Smooth muscle cell of the brain vasculature (primary cell): ENCODE data around the gene POTEB2.
"Not testable (repeated sequence)": the region's sequence is repeated elsewhere in the genome, so short reads cannot be mapped to it uniquely, and the experiment has no call there.

Source experiments
- DNase-seq: peaks from one replicate; pipeline ENCODE4 v3.0.0-alpha.2; 2012; ENCODE audit warnings: low read depth, low spot score

Gene POTEB2

DNA sequence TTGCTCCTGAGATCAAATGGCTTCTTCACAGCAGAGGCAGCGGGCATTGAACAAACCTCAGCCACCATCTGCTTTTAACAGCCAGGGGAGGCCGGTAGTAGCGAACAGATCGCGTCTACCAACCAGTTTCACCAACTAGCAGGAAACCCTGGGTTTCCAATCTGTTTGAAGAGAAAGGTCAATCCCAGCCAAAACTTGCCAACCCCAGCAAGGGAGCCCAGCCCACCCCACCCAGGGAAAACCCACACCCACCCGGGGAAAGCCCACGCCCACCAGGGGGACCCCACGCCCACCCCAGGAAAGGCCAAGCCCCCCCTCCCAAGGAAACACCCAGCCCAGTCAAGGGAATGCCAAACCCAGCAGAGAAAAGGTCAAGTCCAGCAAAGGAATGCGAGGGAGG, at the start of gene POTEB2:
Gene POTEB2 (minus strand): TSS at position 101 of the 400 bp plus-strand sequence. CDS start 33 bp downstream, at position 68.
- DNase-seq, result not testable (repeated sequence)

- not testable (repeated sequence) for DNase-seq
These were observed 13.8 kb upstream of the POTEB2 start for GRCh38 chr15:20879916-20880315.

DNA sequence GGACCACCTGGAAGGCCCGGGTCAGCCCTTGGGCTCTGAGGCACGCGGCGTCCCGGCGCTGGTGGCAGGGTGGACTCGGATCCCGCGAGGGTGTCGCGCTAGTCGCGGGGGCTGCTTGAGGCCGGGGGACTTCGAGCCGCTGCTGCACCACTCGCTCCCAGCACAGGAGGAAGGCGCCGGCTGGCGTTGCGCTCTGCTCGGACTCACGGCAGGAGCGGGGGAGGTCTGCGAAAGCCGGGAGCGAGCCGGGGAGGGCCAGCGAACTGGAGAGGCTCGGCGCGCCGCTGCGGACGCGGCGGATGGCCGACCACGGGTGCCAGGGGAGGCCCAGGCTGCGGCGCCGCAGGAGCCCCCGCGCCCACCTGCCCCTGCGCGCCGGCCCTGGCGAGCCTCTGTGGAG, 12.3 kb upstream of the POTEB2 start:
- DNase-seq, result not testable (repeated sequence)

- DNase-seq, result not testable (repeated sequence)
These were observed 11.7 kb upstream of the POTEB2 start for GRCh38 chr15:20877819-20878218.
